Prostate gland (tissue), 2 donors: ENCODE measurements around the gene RPL37.

Experiments used
- CTCF ChIP-seq, 4 experiments: fragments of 200-600 bp in 2 of 4; fragments of 450-650 bp in 2 of 4; sonication (generic) in 2 of 4; IDR thresholded peaks; 1 replicate in 3 of 4; 2 replicates in 1 of 4; pipeline ENCODE4 v1.5.1; 2016 to 2019; ENCODE audit warnings: antibody characterized with exemption in 4 of 4, mild to moderate bottlenecking in 2 of 4, moderate library complexity in 2 of 4
- POLR2A ChIP-seq: fragments of 450-650 bp; IDR thresholded peaks from one replicate; pipeline ENCODE4 v1.6.1; 2016; ENCODE audit warnings: antibody characterized with exemption, mild to moderate bottlenecking

DNA sequence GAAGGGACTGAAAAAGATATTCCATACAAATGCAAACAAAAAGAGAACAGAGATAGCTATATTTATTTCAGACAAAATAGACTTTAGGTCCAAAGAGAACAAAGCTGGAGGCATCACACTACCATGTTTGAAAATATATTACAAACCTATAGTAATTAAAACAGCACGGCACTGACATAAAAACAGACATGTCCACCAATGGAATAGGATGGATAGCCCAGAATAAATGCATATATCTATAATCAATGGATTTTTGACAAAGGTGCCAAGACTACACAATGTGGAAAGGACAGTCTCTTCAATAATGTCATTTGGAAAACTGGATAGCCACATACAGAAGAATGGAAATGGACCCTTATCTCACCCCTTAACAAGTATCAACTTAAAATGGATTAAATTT lies 47.0 kb downstream of the RPL37 start:
- no peak for TF ChIP-seq POLR2A
- no peak for TF ChIP-seq CTCF (IDR thresholded peaks at IDR 0.05)
